ENCODE measurements around the gene CD2AP. TPM values are rescaled to one million over a fixed set of nuclear protein-coding genes. Genes with fewer than 3 reads are reported as not detected.

CD2AP gene
- total RNA-seq, 1 experiment from 2014 or later: 43.8 TPM

GRCh38 chr6:47434372-47435253 is 43.0 kb upstream of the CD2AP start:
- H3K4me2 ChIP-seq (ENCODE audit: low read length): no peak overlapping the region
- POLR2A ChIA-PET: no interaction called here
- no peaks in the 10 kb centered on the region for H3K79me2 ChIP-seq (ENCODE audit: insufficient read depth, low read length)
- H4K20me1 ChIP-seq (ENCODE audit: insufficient read depth): no peaks in the 10 kb centered on the region
- no peak for ATAC-seq
- RAD21 ChIA-PET (ENCODE audit: low non-redundant PET in 1 of 2, low total read pairs in 2 of 2, uncharacterized antibody in 2 of 2, unreplicated experiment in 2 of 2): no interaction called here
- intact Hi-C loops (cut with micrococcal nuclease): no loop called here
- CTCF ChIA-PET: interaction anchor here (1.0 kb wide), 1 partner anchor 43 kb away, joined by 3 read pairs; the partner anchor contains the start of gene CD2AP
- H3K27me3 ChIP-seq (ENCODE audit: insufficient read depth, low read length): no peaks in the 10 kb centered on the region
- no peaks in the 10 kb centered on the region for H3K9me2 ChIP-seq (ENCODE audit: insufficient read depth)
- H3K27ac ChIP-seq (ENCODE audit: low read depth, low read length): no peak overlapping the region
- no peak for DNase-seq (ENCODE audit: low read depth, low spot score)
- H3K9me3 ChIP-seq (ENCODE audit: control insufficient read depth in 1 of 2, insufficient read depth in 1 of 2, low read depth in 1 of 2, low read length in 2 of 2): no peaks in the 10 kb centered on the region
- H3K9ac ChIP-seq (ENCODE audit: low read length): no peak overlapping the region
- TF ChIP-seq EZH2 (IDR thresholded peaks at IDR 0.05): no peak
- TF ChIP-seq CTCF (IDR thresholded peaks at IDR 0.05 in 2 of 3, conservative IDR thresholded peaks at IDR 0.05 in 1 of 3; ENCODE audit: borderline replicate concordance in 1 of 3, insufficient read depth in 1 of 3, low read depth in 2 of 3, low read length in 2 of 3): 0 out of 6 replicates have a peak, but pooled peaks of 1 of the 3 experiments have one; percentile 9
- H2AFZ ChIP-seq (ENCODE audit: low read depth, low read length, poor library complexity, severe bottlenecking): peak overlapping the region; percentile 32
- no TSS peak for BruUV-seq (replicated peaks)
- no peak overlapping the region for H3K4me3 ChIP-seq (replicated peaks in 1 of 2; ENCODE audit: low read depth in 1 of 2, low read length in 2 of 2)
- H3K36me3 ChIP-seq (ENCODE audit: control insufficient read depth in 1 of 2, insufficient read depth in 2 of 2, low read length in 2 of 2): no peaks in the 10 kb centered on the region
- H3K4me1 ChIP-seq (ENCODE audit: control insufficient read depth in 1 of 2, insufficient read depth in 2 of 2, low read length in 2 of 2): peaks cover 0 to 6% of the 10 kb centered on the region in 2 experiments; a peak in 1 of 4 replicates

GRCh38 chr6:47435254-47435612 is 42.4 kb upstream of the CD2AP start:
- no peaks in the 10 kb centered on the region for H3K79me2 ChIP-seq (ENCODE audit: insufficient read depth, low read length)
- POLR2A ChIA-PET: no interaction called here
- no peak overlapping the region for H2AFZ ChIP-seq (ENCODE audit: low read depth, low read length, poor library complexity, severe bottlenecking)
- peaks cover 0 to 6% of the 10 kb centered on the region in 2 experiments; a peak in 1 of 4 replicates for H3K4me1 ChIP-seq (ENCODE audit: control insufficient read depth in 1 of 2, insufficient read depth in 2 of 2, low read length in 2 of 2)
- H3K4me3 ChIP-seq (replicated peaks in 1 of 2; ENCODE audit: low read depth in 1 of 2, low read length in 2 of 2): no peak overlapping the region
- H3K36me3 ChIP-seq (ENCODE audit: control insufficient read depth in 1 of 2, insufficient read depth in 2 of 2, low read length in 2 of 2): no peaks in the 10 kb centered on the region
- H3K4me2 ChIP-seq (ENCODE audit: low read length): no peak overlapping the region
- RAD21 ChIA-PET (ENCODE audit: low non-redundant PET in 1 of 2, low total read pairs in 2 of 2, uncharacterized antibody in 2 of 2, unreplicated experiment in 2 of 2): no interaction called here
- no TSS peak for BruUV-seq (replicated peaks)
- no peaks in the 10 kb centered on the region for H3K9me2 ChIP-seq (ENCODE audit: insufficient read depth)
- H3K27ac ChIP-seq (ENCODE audit: low read depth, low read length): no peak overlapping the region
- CTCF ChIA-PET: no interaction called here
- intact Hi-C loops (cut with micrococcal nuclease): no loop called here
- DNase-seq (ENCODE audit: low read depth, low spot score): no peak
- no peaks in the 10 kb centered on the region for H3K9me3 ChIP-seq (ENCODE audit: control insufficient read depth in 1 of 2, insufficient read depth in 1 of 2, low read depth in 1 of 2, low read length in 2 of 2)
- no peak for ATAC-seq
- H4K20me1 ChIP-seq (ENCODE audit: insufficient read depth): no peaks in the 10 kb centered on the region
- no peak overlapping the region for H3K9ac ChIP-seq (ENCODE audit: low read length)
- H3K27me3 ChIP-seq (ENCODE audit: insufficient read depth, low read length): no peaks in the 10 kb centered on the region
- TF ChIP-seq MAX (IDR thresholded peaks at IDR 0.05): no peak
- TF ChIP-seq EGR1 (IDR thresholded peaks at IDR 0.05; ENCODE audit: low read depth): no peak
- no peak for TF ChIP-seq ZNF274 (IDR thresholded peaks at IDR 0.05; ENCODE audit: low read depth, low read length)
- TF ChIP-seq RAD21 (IDR thresholded peaks at IDR 0.05; ENCODE audit: low read depth): no peak
- TF ChIP-seq EZH2phosphoT487 (IDR thresholded peaks at IDR 0.05; ENCODE audit: borderline replicate concordance): no peak
- TF ChIP-seq YY1 (IDR thresholded peaks at IDR 0.05; ENCODE audit: extremely low read depth, insufficient replicate concordance, low read depth, low read length): no peak
- TF ChIP-seq SIN3A (IDR thresholded peaks at IDR 0.05; ENCODE audit: low read depth): no peak
- no peak for TF ChIP-seq POLR2AphosphoS5 (IDR thresholded peaks at IDR 0.05; ENCODE audit: low read depth, low read length)
- TF ChIP-seq SP1 (IDR thresholded peaks at IDR 0.05; ENCODE audit: low read depth): no peak
- TF ChIP-seq ELF1 (IDR thresholded peaks at IDR 0.05; ENCODE audit: borderline replicate concordance, low read depth): no peak
- TF ChIP-seq ATF3 (IDR thresholded peaks at IDR 0.05): no peak
- no peak for TF ChIP-seq POLR2A (IDR thresholded peaks at IDR 0.05; ENCODE audit: borderline replicate concordance, extremely low read depth, insufficient read depth, insufficient read length)
- TF ChIP-seq CBX3 (IDR thresholded peaks at IDR 0.05; ENCODE audit: low read depth): no peak
- no peak for TF ChIP-seq ZBTB33 (IDR thresholded peaks at IDR 0.05; ENCODE audit: extremely low read depth, insufficient replicate concordance, low read length)
